Suppressor macrophage (primary cell): Measurements from ENCODE around the gene PREP.

Experiments used
- DNase-seq, 4 experiments: peaks; one replicate each; pipeline ENCODE4 v3.0.0-alpha.2; 2020 to 2022

The PREP gene

DNA sequence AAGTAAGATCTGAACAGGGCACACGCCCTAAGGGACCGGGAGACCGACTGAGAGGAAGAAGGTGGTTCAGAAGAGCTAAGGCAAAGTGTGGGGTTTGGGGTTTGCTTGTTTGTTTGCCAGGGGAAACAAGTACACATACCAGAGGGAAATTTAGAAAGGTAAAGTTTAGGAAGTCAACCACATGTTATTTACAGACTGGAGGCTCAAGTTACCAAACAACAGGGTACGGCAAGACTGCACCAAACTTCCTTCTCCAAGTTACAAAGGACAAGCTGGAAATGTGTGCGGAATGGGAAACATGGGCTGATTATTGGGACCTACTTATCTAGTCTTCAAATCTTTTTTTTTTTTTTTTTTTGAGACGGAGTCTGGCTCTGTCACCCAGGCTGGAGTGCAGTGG is 11.2 kb downstream of the PREP start:
- DNase-seq: no peak

DNA sequence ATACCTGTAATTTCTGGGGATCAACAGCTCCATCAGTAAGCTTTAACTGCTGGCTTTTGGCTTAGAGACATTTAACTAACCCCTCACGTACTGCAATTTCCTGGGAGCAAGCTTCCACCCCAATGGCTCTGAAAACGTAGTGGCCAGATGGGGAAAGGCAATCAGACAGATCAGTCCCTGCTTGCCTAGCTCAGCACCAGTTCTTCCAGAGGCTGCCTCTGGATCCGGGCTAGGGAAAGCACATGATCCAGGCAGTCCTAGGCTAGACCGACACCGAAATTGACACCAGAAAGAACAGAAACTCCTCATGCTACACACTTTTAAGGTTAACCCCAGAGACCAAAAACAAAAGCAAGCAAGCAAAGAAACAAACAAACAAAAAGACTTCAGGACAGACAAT is 13.3 kb downstream of the PREP start:
- no peak for DNase-seq

DNA sequence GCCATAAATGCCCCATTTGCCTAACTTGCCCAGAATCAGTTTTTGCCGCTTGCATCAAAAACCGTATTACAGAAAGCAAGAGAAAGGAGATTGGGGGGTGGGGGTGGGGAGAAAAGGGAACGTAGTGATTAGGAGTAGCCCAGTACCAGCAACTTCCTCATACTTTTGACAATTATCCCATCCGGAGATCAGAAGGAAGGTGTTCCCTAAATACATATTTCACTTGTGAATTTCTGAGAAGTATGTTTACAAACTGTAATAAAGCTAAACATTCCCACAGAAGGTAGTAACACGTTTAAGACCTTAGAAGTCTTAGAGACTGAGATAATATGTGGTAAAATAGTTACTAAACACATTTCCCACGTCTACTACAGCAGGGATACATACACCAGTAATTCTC is 14.5 kb downstream of the PREP start:
- peak in 3 of 4 experiments; percentile 9 to 27 (median 12) for DNase-seq

DNA sequence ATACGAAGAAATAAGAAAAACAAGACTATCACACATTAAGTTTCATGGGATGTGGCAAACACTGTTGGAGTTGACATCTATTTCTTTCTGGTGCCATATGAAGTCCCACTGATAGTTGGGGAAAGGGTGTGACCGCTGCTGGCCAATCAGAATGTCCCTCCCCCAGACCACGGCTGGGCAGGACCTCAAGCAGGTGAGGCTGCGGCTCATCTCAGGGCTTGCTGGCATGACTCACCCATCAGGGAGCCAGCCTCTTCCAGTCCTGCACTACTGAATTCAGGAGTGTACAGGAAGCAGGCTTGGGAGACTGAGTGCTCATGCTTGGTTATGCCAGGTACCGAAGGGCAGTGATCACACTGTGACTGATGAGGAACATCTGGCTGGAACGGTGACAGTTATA is 18.9 kb downstream of the PREP start:
- no peak for DNase-seq

DNA sequence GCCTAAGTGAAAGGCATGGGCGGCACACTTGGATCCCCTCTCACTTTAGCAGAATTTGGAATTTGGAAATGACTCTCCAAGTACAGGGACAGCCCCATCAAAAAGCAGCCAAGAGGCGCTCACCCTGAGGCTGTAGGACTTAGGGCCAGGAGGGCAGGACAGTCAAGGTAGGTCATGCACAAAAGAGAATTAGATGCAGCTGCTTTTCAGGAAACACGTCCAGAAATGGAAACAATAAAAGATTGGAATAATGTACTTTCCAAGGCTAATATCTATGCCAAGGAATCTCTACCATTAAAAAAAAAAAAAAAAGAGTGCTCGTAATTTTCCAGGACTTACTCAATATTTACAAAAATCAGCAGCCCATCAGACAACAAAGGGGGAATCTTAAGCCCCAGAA is 19.9 kb downstream of the PREP start:
- DNase-seq: no peak

DNA sequence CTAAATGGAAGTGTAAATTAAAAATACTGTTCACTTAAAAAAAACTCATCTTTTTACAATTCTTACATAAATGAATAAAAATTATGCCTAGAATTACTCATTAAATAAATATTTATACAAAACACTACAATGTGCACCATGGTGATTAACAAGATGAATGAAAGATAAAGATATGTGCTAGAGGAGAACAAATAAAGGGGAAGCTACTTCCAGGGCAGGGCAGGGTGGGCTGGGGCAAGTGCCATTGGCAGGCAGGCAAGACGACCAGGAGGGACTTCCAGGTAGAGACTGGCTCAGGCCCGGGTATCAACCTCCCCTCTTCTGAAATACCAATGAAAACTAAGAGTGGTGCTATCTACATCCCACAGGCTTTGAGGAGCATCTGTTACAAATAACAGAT is 20.4 kb downstream of the PREP start:
- no peak for DNase-seq

DNA sequence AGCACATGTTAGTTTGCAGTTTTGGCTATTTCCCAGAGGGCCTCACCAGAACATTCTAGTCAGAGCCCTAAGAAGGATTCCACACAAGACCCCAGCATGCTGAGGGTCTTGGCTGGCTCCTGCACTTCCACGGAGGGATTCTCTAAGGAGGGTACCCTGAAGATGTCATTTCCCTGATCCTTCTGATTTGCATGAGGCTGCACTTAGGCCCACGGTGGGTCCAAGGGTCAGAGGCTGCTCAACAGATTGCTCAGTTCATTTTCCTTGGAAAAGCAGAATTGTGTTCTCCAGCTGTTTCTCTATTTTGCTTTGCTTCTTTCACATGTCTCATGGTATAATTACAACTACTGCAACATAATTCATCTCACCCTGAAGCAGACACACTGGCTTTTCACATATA is 22.2 kb downstream of the PREP start:
- no peak for DNase-seq

DNA sequence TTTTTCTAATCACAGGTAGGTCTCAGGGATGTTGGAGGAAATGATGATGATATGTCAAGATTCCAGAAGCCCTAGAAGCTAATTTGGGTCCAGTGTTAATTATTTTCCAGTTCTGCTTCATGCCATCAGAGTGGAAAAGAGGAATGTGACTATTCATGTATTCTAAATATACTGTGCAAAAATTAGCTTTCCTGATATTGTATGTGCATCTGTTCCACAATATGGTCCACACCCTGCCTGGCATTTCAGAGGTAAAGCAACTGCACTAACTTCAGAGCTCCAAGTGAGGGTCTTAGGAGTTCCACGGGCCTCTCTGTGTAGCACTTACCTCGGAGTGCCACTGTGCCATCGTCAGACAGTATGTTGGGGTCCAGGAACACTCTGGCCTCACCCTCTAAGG is 27.1 kb downstream of the PREP start:
- no peak for DNase-seq

DNA sequence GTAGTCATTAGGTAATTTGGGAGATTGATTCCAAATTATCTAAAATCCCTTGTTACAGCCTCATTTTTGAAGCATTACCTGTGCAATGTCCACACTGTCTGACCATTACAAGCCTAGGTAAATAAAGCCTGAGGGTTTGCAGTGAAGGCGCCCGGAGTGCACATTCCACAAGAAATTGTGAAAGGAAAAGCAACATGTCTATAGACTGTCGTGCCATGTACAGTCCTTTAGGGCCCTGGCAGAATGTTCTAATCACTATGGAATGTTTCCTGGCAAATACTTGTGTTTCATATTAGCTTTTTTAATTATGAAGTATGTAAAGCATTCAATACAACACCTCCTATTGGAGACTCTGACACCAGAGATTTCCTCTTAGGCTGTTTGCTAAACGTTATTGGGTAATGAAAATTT is 28.9 kb downstream of the PREP start:
- no peak for DNase-seq

DNA sequence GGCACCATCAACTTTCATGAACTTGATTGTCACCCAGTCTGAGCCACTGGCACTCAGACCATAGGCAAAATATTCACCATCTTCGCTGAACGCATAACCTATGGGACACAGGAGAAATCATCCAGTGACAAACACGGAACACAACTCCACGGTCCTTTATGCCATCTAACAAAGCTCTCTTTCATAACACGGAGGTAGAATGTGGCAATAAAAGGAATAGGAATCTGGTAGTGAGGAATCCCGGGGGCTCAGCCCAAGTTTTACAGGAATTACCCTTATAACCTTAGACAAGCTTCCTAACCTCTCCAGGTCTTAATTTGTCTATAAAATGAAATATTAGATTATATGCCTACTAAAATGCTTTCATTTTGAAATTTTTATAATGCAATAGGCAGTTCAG is 29.4 kb downstream of the PREP start:
- DNase-seq: no peak

DNA sequence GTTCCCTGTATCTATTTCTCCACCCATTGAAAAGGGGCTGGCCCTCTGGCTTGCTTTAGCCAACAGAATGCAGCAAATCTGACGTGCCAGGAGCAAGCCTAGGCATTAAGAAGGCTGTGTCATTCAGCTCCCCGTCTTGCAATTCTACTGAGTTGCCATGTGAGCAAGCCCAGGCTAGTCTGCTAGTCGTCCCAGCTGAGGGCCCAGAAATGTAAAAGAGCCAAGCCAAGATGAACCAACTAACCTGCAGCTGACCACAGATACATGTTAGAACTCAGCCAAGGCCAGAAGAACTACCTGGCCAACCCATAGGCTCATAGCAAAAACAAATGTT is 30.1 kb downstream of the PREP start:
- DNase-seq: no peak

DNA sequence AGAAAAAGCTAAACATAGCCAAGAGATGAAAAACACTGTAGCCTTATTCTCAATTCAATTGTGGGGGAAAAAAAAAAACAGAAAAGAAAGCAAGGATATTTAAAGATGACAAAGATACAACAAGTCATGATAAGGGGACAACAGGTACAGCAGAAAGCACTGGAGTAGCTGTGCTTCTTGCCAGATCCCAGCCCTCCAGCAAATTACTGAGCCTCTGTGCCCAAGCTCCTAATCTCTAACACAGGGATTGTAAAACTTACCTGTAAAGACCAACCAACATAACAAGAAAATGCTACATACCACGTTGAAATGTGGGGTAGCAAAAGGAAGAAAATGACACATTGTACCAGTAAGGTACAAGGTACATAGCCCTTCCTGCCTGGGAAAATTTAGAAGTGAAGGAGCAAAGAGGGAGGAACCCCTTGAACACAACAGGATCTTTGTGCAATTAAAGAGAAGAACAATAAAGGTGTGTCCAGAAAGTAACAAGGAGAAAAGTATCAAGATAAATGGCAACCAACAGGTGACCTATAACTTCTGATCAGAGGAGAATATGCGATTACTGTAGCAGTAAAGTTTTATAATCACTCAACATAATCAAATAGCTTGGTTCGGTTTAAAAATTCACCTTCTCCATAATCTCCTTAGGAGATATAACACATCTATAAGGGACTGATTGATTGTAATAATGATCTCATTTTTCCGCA is 30.6 kb downstream of the PREP start:
- DNase-seq: no peak

DNA sequence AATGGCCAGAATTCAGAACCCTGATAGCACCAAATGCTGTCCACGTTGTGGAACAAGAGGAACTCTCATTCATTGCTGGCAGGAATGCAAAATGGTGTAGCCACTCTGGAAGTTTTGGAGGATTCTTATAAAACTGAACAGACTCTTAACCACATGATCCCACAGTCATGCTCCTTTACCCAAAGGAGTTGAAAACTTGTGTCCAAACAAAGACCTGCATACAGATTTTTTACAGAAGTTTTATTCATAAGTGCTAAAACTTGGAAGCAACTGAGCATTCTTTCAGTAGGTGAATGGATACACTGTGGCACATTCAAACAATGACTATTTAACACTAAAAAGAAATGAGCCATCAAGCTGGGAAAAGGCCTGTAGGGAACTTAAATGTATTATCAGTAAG is 32.5 kb downstream of the PREP start:
- no peak for DNase-seq

DNA sequence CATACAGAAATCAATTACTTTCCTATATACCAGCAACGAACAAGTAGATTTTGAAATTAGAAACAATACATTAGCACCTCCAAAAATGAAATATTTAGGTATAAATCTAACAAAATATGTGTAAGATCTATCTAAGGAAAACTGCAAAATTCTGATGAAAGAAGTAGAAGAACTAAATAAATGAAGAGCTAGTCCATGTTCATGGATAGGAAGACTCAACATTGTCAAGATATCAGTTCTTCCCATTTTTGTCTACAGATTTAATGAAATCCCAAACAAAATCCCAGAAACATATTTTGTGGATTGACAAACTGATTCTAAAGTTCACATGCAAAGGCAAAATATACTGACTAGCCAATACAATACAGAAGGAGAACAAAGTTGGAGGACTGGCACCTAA is 33.7 kb downstream of the PREP start:
- DNase-seq: no peak

DNA sequence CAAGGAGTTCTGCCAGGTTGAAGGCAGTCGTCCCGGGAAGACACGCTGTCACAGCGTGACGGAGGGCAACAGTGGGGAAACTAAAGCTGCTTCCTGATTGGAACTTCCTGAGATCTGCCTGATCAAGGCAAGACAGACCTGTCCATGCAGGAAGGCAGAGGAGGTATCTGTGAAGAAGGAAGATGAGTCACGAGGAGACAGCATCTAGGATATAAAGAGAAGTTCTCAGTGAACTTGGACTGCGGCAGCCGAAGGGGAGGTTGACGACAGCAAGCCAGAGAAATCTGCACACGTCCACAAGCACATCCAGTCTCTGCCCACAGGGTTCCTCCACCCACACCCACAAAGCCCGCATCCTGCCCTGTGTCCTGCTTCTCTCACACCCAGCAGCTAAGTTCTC is 38.6 kb downstream of the PREP start:
- DNase-seq: peak in 3 of 4 experiments; percentile 10 to 30 (median 29)

DNA sequence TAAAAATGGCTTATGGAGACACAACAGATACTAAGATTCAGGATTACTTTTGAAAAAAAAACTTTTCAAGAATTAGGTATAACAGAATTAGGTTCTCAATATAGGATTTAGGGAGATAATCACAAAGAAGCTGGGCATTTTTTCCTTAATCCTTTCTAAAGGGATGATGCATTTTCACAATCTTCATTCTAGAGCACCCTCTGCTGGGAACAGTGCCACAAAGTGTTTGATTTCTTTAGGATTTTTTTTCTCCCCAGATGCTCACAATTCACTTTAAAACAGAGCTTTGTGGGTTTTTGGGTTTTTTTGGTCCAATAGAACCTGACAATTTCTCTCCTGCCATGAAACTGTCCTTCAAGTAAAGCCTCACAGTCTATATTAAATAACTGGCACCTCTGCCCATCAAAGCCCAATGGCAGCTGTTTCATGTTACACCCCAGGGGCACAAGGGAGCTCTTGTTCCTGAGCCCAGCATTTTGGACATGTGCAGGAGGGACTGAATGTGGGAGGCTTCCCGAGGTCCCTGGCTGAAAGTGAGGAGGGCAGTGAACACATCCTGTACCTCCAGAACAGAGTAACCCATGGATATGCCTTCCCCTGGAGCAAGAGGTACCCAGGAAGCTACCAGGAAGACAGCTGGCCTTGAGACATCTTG is 39.7 kb downstream of the PREP start:
- no peak for DNase-seq

DNA sequence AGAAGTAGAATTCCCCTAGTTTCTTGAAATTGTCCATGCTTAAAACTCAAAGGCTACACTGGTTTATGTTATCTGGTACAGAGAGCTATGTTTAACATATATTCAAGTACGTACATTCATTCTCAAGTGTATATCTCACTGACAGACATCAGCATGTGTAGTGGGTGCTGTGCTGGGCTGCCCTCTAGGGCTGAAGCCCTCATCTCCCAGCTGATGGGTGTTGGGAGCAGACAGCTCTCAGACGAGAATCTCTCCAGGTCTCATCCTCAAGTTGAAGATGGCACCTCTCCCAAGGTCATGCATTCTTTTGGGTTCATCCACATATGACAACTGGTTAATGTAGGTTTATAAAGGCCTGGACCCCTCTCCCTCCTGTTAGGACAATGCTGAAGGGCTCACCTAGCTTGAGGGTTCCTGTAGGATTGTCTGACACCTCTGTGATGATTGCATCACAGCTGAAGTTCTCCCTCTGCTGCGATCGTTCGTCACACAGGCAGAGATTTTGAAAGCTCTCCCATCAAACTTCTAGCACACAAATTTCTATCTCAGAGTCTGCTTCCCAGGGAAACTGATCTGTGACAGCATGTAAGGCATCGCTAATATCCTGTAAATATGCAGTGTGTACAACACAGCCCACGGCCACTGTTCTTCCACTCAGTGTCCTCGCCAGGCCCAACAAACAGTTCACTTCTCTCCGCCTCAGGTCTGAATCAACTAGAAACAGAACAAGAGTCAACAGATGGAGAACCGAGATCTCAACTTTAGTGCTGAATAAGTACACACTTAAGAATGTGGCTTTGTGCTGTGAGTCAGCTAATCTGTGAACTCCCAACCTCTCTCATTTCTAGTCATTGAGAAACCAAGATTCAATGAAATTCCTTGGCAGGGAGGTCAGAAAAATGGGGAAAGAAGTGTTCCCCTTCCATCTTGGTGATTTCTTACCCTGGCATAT is 43.2 kb downstream of the PREP start:
- DNase-seq: no peak

DNA sequence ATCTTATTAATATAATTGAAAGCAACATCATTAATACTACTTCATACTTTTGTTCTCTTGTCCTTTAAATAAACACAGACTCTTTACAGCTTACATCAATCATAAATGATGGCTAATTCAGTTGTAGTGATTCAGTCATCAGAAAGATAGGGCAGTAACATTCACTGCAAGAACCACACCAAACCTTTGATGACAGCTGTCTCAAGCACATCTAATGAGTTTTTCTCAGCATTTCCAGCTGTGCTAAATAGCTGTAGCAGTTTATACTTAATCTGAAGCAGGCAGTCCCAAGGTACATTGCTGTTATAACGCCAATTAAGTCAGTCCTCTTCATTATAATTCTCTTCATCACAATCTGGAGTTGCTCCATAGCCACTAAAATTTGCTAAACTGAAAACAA is 45.7 kb downstream of the PREP start:
- no peak for DNase-seq

DNA sequence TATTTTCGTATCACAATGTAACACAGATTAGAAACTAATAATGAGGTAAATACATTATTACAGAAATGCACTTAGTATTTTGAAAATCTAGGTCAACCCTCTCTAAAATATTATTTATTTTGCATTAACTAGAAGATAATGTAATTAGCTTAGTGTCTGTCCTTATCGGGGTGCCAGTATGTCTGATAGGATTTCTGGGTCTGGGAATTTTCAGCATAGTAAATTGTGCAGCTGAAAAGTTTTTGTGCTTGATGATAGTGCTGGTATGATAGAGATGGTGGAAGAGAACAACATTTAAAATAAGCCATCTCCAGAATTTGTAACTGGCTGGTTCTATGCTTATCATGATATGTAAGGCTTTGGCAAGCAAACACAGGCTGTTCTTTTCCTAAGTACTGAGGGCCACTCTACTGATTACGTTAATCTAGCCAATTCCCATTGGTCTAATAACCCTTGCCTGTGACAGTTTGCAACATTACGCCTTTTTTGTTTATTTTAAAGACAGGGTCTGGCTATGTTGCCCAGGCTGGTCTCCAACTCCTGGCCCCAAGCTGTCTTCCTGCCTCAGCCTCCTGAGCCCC is 50.8 kb downstream of the PREP start:
- no peak for DNase-seq

DNA sequence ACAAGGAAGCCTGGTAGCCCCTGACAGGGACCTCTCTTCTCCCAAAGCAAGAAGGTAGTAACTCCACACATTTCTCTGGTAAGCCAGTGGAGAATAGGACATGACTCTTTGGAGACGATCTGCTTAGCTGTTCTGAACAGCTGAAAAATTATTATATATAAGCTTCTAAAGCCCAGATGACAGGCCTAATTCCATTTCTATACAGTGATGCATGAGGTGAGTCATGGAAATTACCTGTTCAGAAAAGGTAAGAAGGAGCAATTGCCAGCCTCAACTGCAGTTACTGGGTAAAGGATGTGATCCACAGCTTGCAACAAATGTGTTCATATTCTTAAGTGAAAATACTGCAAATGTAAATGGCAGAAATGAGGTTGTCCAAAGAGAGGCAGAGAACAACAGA is 54.0 kb downstream of the PREP start:
- DNase-seq: no peak

DNA sequence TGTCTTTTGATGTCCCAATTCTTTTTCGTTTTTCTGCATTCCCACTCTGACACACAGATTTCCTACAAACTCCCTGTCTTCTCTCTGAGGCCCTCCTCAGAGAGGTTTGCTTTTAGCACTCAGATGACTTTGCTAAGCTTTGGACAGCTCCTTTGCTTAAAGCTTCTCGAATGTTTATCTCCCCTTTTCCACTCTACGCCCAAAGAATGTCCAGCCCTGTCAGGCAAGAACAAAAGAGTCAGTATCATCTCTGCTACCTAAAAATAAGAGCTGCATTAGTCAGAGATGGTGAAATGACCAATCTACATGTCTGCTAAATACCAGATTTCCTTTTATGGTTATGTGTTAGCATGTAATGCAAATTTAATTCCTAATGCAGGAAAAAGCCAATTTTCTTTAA is 56.8 kb downstream of the PREP start:
- DNase-seq: no peak

DNA sequence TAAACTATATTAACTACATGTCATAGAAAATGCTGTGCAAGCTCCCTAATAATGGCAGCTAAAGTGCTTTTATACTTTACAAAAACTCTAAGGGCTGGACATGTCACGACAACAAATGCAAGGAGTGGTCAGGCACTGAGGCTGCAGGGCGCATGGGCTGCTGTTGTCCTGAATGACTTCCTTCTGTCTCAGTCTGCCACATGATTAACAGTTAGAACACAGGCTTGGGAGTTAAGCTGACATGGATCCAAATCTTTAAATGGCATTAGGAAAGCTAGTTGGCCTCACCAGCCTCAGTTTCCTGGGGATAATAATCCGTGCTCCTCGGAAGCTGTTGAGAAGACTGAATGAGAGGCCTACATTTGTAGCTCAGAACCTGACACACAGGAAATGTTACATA is 57.4 kb downstream of the PREP start:
- DNase-seq: no peak

DNA sequence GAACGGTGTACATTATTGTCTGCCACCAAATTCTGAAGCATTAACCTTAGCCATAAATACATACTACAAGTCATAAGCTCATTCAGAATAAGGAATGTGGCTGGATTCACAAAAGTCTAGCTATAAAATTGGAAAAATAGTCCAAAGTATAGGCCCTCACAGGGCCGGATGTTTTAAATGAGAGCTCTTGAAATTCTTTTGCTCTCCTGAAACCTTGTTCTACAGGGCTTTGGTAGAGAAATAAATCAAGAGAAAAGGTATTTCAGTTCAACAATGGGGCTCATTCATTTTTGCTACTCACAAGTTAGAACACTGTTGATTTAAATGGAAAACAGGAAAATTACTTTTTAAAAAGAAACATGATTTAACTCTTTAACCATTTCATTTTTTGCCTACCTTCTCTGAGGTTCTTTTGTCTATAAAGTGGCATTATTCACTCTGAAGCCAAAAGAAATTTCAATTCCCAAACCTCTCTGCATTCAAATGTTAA is 58.0 kb downstream of the PREP start:
- DNase-seq: no peak
